AG10803 (cell line): ENCODE measurements around the gene MICALL1.

Source experiments
- DNase-seq: peaks from one replicate; pipeline ENCODE4 v3.0.0; 2010; ENCODE audit warnings: low read depth
- H3K4me3 ChIP-seq: 2 replicates; pipeline ENCODE4 v1.5.1; 2011; ENCODE audit warnings: mild to moderate bottlenecking, low read length, control low read depth
- TF ChIP-seq, protein P1 (sequence below): conservative IDR thresholded peaks from 2 replicates; pipeline ENCODE4 v1.5.1; 2011; ENCODE audit warnings: mild to moderate bottlenecking, low read length, control low read depth, inconsistent platforms

MICALL1 gene

DNA sequence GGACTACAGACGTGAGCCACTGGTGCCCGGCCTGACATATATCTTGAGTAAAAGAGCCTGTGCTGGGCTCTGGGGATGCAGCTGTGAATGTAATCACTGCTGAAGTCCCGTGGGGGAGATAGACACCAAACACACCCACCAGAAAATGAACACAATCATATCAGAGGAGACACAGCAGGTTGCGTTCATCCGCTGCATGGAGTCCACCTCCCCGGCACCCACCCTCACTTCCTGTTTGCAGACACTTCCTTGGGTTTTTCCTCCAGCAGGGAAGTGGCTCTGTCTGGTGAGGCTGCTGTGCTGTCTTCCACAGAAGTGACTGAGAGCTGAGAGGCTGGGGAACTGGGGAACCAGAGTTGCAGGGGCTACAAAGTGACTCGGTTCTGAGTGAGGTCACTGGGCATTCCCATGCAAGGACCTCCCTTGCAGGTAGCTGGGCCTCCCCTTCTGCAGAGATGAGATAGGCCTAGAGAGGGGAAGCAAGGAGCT is 7.2 kb downstream of the MICALL1 start:
- TF ChIP-seq, protein P1, sequence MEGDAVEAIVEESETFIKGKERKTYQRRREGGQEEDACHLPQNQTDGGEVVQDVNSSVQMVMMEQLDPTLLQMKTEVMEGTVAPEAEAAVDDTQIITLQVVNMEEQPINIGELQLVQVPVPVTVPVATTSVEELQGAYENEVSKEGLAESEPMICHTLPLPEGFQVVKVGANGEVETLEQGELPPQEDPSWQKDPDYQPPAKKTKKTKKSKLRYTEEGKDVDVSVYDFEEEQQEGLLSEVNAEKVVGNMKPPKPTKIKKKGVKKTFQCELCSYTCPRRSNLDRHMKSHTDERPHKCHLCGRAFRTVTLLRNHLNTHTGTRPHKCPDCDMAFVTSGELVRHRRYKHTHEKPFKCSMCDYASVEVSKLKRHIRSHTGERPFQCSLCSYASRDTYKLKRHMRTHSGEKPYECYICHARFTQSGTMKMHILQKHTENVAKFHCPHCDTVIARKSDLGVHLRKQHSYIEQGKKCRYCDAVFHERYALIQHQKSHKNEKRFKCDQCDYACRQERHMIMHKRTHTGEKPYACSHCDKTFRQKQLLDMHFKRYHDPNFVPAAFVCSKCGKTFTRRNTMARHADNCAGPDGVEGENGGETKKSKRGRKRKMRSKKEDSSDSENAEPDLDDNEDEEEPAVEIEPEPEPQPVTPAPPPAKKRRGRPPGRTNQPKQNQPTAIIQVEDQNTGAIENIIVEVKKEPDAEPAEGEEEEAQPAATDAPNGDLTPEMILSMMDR = no peak
- DNase-seq = no peak
- H3K4me3 ChIP-seq = no peak overlapping the region

DNA sequence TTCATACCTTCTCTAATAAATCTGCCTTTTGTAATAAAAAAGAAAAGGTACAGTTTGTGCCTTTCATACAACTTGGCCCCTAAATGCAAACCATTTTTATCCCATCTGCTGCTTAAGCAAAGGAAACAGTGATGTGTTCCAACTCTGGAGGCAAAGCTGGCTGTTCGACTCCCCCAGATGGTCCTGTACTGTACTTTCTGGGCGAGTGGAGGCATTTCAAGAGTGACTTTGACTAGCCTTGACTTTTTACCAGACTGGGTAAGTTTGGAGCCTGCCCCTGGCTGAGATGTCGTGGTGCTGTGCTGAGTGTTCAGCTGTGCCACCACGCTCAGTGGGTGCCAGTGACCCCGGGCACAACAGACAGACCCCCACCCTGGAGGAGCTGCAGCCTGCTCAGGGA is 10.2 kb downstream of the MICALL1 start:
- no peak for DNase-seq
- TF ChIP-seq, protein P1 = no peak
- no peak overlapping the region for H3K4me3 ChIP-seq

DNA sequence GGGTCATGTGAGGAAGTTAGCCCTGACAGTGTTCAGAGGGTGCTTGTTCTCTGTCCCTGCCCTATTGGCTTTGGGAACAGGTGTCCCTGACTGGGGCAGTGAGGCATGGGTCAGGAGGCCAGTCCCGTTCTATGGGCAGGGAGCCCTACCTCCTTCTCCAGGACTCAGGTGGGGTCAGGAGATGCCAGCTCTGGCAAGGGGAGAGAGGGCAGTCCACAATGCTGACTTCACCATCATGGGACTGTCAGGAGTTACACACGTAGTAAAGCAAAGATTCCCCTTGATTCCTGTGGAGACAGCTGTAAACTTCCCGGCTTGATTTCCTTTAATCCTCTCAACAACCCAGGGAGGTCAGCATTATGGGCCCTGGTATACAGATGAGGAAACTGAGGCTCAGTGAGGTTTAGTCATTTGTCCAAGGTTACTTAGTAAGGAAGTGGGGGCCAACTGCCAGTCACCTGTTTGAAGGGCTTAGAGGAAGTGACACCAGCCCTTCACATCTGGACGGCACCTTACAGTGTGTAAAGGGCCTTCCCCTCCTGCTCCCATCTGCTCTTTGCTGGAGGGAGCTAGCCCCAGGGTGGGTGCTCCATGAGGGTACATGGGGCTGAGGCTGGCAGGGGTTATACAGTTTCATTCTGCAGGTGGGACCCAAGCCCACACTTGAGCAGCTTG is 11.9 kb downstream of the MICALL1 start:
- no peak for DNase-seq
- H3K4me3 ChIP-seq = no peak overlapping the region
- TF ChIP-seq, protein P1 = no peak

DNA sequence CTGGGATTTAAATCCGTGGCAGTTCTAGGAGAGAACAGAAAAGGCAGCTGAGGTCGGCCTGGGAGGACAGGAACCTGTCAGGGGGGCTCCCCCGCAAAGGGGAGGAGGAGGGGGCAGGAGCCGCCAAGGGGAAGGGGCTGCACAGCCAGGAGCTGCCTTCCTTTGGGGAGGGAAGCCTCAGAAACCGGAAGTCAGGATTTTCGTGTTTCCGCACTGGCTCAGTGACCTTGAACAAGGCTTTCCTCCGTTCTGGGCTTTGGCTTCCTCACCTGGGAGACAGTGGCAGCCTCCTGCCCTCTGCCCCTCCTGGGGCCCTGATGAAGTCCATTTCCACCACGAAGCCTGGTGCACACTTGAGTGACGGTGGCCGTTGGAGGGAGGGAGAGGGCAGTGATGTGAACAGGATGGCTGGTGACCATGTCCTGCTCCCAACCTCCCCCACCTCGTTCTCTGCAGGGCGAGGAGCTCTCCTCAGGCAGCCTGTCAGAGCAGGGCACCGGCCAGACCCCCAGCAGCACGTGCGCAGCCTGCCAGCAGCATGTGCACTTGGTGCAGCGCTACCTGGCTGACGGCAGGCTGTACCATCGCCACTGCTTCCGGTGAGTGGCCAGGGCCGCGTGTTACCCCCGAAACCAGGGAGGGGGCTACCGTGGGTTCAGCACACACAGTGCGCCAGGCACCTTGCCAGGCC is 12.6 kb downstream of the MICALL1 start:
- TF ChIP-seq, protein P1 = no peak
- no peak overlapping the region for H3K4me3 ChIP-seq
- DNase-seq = no peak

DNA sequence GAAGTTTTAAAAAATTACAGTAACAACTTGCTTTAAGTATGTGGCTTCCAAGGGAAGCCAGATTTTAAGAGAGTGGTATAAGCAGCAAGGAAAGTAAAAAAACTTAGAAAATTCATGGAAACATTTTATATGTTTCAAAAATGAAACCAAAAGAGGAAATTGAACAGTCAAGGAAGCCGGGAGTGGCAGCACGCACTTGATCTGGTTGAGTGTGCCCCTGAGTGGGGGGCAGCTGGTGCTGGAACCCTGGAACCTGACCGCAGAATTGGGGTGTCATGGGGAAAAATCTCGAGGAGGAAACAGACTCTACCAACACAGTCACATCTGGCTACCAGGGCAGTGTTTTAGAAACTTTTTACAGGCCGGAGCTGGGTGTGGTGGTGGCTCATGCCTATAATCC is 14.0 kb downstream of the MICALL1 start:
- DNase-seq = no peak
- TF ChIP-seq, protein P1 = no peak
- no peak overlapping the region for H3K4me3 ChIP-seq

DNA sequence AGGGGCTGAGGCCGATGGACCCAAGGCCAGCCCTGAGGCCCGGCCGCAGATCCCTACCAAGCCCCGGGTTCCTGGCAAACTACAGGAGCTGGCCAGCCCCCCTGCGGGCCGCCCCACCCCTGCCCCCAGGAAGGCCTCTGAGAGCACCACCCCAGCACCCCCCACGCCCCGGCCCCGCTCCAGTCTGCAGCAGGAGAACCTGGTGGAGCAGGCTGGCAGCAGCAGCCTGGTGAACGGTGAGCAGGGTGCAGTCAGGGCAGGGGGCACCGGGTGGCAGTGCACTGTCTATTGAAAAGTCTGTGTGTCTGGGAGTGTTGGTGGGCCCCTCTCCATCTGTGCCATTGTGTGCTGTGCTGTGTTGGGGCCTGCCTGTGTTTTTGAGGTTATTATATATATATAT is 16.1 kb downstream of the MICALL1 start:
- no peak overlapping the region for H3K4me3 ChIP-seq
- TF ChIP-seq, protein P1 = no peak
- DNase-seq = no peak

DNA sequence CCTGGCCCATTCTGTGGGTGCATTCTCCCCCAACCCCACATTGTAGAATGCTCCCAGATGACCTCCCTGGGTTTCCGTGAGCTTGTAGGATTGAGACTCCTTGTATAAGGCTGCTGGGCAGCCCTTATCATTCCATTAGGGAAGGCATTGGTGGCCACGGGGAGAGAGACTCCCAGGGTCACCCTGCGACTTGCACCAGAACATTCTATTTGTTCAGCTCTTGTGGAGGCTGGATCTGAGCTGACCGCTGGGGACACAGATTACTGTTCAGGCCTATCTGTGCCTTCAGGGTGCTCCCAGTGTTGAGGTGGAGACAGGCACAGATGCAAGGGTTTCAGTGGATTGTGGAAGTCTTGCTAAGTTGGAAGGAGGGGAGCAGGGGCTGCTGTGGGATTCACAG is 17.8 kb downstream of the MICALL1 start:
- no peak for DNase-seq
- no peak overlapping the region for H3K4me3 ChIP-seq
- TF ChIP-seq, protein P1 = no peak
